Measurements from ENCODE around the gene C14orf93.

Gene C14orf93

DNA sequence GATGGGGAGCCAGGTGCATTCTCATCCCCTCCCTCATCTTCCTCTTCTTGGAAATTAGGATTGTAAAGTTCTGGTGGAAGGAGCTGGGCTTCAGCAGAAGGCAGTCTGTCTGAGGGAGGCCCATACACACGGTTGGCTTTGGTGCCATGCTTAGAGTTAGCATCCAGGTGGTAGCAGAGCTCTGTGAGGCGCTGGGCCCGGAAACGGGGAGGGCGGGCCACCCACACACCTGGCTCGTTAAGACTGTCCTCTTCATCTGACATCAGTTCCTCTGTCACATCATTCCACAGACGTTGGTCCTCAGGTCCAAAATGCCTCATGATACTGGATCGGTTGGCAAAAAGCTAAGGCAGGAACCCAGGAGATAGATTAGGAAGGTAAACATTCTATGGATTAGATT, 22.7 kb downstream of the C14orf93 start:
- no peak for DNase-seq

DNA sequence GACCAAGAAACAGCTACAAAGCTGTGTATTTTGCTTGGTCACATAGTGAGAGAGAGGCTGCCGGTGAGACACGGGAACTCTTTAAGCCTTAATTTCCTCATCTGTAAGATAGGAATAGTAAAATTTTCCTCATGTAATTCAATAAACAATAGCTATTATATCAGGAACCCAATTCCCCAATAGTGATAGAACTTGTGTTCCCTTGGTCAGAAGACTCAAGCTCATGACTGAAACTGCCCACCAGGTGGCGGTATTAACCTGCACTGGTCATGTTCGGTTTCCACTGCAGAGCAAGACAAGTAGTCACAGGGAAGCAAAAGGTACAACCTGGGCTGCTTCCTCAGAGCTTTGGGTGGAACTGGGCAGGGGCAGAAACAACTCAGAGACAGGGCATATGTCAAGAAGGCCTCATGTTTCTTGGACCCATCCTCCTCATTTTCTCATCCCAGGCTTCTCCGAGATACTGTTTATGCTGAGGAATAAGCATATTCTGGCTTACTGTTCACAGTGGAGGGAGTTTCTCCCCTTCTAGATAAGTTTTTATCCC, 23.4 kb downstream of the C14orf93 start:
- peak; percentile 88 for DNase-seq

DNA sequence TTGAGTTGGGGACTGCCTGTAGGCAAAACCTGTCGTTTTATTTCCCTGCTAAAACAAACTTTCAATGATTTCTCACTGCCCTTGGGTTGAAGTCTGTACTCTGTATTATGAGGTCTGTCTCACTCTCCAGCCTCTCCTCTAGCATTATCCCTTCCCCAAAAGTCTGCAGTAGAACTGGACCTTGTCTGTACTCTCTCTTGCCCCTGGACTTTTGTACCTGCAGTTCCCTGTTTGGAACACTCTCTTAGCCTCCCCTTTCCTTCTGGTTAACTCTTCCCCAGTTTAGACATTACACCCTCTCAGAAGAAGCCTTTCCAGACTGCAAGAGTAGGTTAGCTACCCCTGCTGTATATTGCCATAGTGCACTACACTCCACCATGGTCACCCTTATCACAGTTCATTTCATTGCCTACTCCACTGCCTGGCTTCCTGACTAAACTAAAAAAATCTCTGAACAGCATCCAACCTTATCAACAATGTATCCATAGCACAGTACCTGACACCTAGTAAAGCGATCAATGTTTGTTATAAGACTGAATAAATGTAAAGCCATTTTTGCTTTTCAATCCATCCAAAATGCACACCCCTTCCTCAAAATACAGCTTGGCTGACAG, 23.9 kb downstream of the C14orf93 start:
- no peak for DNase-seq

DNA sequence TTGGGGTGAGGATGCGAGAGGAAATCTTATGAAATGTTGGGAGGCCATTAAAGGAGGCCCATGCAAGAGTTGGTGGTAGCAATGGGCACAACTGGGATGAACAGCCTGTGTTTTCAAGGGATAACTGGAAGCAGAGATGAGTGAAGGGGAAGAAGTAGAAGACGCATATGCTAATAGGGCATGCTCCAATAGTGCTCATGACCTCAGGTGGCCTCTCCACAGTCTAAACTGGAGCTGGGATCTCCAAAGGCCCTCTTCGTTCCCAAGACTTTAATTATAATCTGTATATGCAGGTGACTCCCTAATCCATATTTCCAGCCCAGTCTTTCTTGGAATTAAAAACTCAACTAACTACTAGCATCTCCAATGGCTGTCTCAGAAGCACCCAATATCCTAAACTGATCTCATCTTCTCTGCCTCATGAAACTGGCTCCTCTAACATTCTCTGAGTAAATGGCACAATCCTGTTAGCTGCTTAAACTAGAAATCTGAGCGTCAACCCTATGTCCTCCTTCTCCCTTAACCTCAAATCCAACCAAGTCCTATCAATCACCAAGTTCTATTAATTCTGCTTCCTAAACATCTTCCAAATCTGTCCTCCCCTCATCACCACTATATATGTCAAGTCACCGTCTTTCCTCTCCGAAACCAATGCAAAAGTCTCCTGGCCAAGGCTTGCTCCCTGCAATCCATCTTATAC, 24.8 kb downstream of the C14orf93 start:
- DNase-seq = no peak

DNA sequence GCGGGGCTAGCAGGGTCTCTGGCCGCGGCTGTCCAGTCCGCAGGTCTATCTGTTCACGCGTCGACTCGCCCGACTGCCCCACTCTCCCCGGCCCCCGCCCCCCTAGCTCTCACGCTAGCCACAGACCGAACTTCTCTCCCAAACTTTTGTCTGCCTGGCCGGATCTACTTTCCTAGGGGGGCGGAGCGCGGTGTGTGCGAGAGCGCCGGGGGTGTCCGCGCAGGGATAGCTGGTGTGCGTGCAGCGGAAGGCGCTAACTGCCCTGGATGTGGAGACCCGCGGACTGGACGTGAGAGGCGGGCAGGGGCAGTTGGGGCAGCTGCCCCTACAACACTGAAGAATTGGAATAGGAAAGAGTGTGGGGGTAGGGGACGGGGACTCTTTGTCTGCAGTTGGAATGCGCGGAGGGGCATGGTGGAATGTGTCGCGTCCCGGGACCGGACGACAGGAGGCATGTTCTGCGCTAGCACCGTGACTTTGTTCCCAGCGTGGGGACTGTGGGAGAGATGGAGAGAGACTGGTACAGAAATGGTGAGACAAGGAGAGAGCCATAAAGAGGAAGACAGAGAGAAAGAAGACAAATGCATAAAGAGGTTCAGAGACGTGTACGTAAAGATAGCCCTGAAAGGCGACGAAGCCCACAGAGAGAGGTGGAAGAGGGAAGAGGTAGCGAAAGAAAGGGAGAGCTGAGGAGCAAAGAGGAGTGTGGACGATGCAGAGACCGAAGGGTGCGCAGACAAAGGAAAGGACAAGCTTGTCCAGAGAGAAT, 27.3 kb downstream of the C14orf93 start, which contains the start of gene AJUBA:
TSS of gene AJUBA (minus strand) at position 75 of the 769 bp plus-strand sequence. CDS start 285 bp downstream, outside the sequence.
- peak; percentile 70 for DNase-seq

DNA sequence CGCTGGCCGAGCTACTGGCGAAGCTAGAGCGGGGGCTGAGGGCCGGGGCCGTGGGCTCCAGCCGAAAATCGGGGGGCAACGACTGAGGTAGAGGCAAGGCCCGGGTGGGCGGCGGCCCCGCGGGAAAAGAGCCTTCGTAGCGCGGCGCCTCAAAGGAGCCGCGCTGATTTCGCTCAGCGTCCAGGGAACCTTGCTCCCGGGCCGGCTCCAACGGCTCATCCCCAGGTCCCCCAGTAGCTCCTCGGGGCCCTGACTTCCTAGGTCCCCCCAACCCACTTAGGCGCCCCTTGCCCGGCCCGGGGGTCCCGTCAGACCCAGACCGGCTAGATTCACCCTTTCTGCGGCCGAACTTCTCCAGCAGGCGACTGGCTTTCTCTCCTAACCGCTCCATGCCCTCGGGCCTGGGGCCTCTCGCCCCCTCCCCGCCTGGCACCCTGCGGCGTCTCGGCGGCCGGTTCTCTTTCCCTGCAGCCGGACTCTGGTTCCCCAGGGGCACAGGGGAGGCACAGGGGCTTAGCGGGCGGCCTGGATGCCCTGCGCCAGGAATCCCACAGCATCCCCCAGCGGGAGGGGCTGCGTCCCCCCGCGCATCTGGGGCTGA, 28.0 kb downstream of the C14orf93 start:
- no peak for DNase-seq

DNA sequence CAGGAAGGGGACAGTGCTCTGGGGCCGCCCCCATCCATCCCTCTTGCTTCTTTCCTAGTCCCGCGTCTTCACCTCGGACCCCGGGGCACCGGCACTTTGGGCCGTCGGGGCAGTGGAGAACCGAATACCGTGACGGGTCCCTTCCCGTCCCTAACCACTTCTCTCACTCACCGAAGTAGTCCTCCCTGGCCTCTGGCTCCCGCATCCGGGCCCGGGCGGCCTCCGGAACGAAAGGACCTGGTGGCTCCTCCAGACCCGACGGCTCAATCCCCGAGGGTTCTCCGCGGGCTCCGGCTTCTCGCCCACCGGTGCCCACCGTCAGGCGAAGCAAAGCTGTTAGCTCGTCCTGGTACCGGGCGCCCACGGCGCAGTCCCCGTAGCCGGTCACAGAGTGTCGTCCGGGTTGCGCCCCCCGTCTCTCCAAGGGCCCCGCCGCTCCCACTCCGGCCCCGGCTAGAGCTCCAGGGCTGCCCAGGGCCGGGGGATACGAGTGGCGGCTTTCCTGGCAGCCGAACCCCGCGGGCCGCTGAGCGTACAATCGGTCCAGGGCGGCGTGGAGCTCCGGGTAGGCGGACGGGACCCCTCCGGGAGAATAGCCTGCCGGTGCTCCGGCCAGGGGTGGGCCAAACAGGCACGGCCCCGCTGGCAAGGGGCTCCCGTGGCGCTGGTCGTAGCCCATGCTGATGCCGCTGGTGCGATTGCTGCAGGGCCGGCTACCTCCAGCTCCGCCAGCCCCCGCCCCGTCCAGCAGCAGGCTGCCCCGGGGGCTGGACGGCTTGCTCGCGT, 28.7 kb downstream of the C14orf93 start:
- no peak for DNase-seq

DNA sequence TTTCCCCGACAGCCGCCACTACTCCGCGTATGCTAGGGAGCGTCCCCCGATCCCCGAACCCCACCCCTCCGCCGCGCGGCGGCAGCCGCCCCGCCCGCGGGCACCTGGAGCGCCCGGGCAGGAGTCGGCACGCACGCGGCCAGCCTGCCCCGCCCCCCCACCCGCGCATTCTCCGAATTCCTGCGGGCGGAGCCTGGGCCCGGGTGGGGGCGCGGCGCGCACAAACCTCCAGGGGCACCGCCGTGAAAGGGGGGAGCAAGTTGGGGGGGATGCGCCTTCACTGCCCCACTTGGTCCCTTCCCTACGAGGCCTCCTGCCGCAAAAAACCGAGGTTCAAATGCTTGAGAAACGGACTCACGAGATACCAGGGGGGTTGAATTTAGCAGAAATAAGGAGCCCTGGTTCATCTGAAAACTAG, 29.3 kb downstream of the C14orf93 start:
- DNase-seq = no peak

DNA sequence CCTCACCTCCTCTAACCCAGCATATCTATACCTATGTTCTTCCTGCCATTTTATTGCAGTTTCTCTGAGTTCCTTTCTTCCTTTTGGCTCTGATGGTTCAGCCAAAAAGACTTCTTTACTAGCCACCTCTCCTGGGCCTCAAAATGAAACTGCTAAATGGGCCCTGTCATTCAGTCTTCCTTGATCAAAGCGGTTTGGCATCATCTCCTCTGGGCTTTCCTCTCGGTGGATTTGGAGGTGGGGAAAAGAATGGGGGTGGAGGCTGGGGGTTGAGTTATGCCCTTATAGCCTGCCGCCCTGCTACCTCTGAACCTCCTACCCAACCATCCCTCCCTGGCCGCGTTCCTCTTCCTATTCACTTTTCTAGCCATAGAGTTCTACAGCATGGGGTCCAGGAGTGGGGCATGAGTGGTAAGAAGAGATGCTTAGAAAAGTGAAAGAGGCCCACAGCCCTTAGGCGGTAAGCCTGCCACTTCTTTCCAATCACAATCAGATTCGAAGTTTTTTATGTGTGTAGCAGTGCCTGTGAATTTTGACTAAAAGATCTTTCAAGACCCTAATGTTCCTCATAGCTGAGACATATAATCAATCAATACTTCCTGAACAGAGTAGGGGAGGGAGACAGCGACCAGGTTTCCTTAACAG, 30.1 kb downstream of the C14orf93 start:
- DNase-seq = no peak

DNA sequence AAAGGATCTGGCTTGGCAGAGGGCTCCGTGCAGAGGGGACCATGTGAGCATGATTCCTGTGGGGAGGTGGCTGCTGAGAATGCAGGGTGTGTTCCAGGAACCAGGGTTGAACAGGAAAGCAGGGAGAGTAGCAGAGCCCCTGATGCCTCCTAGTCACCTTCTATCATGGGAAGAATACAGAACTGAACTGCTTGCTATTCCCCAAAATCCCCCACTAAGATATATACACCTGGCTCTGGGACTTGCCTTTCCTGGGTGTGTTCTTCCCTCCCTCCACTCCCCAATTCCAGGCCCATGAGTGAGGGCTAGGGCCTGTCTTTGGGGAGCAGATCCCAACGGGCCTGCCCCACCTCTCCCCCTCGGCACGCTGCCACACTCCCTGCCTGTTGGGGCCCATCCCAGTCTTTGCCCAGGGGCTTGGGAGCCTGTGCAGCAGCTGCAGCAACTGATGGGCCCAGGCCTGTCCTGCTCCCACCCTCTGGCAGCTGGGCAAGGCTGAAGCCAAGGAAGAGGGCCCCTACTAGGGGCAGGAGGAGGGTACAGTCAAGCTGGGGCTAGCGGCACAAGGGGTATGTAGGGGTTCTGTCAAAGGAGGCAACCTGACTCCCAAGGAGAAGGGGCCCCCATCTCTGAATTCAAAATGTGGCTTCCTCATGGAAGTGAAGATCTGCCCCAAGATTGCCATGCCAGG, 30.8 kb downstream of the C14orf93 start:
- no peak for DNase-seq

DNA sequence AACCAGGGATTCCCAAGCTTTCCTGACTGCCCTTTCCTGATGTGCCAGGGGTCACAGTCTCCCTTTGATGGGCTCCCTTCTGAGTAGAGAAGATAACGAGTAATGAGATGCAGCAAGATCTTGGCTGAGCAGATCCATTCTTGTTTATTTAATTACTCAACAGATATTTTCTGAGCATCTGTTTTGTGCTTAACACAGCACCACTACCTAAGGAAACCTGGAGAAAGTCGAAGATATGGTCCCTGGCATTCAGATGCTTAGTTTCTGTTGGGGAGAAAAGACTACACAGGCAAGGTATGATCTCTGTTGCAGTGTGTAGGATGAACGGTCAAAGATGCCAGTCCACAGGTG, 31.5 kb downstream of the C14orf93 start:
- no peak for DNase-seq

DNA sequence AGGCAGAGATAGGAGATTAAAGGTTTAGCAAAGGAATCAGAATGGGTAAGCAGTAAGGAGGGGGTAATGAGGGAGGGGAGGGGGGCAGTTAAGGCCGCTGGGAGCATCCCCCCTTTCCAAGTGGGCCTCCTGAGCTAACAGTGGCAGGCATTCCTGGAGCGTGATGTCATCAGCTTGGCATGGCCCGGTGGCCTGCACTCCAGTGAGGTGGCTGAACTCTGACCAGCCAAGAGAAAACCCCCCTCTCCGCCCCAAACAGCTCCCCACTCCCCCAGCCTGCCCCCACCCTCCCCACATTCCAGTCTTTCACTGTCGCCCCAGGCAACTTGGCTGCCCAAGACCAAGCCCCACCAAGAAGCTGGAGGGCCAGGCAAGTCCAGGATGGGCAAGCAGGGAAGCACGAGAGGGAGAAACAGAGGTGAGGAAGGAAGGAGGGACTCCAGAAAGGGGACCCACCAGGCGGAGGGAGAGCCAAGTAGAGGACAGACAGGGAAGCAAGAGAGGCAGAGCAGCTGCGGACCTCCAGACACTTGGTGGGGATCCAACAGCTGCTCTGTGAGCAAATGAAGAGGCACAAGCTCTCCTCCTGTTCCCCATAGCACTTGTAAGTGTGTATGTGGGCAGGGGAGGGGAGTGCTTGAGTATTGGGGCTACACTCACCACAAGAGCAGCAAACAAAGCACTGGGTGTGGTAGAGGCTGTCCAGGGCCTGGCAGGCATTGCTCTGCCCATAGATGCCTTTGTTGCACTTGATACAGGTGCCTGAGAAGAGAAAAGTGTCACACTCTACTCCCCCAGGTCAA, 32.1 kb downstream of the C14orf93 start:
- no peak for DNase-seq

DNA sequence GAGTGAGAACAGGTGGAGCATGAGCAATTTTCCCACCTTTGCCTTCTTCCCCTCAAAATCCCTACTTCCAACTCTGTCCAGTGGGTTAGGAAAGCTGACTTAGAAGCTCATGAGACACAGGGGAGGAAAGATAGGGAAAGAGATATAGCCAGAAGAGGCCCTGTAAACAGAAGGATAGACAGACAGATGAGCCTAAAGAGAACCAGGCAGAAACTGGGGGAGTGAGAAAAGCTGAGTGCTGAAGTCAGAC, 32.6 kb downstream of the C14orf93 start:
- no peak for DNase-seq

DNA sequence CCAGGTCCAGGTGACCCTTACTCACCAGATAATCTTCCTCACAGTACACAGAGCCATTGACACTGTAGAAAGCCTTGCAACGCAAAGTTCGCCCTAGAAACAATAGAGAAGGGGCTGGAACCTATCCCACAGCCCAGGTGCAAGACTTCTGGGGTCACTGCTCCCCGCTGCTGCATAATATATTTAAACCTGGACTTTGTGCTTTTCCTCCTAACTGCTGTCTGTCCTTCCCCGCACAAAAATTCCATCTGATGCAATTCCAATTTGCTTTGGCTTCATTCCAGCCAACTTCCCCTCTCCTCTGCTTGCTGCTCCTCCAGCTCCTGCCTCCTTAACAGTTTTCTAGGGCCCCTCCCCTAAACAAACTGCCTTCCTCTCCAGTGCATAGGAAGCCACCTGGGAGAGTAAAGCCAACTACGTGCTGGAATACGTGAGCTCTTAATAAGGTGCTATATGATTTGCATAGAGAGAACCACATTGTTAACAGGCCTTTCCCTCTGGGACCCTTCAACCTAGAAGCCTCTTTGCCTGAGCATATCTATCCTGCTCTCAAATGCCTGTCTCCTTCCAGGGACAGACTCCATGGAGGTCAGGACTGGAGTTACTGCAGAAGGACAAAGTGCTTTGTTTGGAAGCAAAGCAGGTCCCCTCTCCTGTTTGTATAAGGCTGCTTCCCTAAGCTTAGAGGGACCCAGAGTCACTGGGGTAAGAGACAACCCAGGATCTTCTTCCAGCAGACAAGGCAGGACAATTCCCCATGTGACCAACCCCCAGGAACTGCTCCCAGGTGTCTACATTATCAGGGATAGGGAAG, 33.1 kb downstream of the C14orf93 start:
- no peak for DNase-seq

DNA sequence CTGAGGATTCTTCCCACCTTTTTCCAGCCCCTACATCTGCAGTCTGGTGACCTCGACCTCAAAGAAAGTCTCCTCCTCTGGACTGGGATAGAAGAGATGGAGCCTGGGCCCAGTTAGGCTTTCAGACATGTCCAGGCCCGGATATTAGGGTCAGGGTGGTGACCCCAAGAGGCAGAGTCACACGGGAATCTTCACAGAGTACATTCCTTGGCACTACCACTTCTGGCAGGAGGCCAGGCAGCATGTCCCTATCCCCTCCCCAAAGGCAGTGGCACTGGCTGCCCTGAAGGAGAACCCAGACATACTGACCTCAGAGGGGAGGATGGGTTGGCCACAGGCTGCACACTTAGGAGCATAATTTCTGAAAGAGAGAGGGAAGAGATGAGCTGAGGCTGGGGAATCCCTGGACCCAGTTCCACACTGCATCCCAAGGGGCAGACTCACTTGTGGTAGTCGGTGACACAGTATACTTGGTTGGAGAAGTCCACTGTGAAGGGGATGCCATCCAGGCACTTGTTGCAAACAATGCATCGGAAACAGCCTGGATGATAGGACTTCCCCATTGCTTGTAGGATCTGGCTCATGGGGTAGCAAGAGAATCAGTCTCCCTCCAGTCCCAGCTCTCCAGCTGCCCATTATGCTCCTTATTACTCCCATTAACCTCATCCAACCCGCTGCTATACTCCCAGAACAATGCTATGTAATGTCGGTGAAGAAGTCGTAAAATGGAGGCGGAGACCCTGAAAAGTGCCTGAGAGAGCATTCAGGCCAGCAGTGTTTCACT, 35.2 kb downstream of the C14orf93 start:
- no peak for DNase-seq

DNA sequence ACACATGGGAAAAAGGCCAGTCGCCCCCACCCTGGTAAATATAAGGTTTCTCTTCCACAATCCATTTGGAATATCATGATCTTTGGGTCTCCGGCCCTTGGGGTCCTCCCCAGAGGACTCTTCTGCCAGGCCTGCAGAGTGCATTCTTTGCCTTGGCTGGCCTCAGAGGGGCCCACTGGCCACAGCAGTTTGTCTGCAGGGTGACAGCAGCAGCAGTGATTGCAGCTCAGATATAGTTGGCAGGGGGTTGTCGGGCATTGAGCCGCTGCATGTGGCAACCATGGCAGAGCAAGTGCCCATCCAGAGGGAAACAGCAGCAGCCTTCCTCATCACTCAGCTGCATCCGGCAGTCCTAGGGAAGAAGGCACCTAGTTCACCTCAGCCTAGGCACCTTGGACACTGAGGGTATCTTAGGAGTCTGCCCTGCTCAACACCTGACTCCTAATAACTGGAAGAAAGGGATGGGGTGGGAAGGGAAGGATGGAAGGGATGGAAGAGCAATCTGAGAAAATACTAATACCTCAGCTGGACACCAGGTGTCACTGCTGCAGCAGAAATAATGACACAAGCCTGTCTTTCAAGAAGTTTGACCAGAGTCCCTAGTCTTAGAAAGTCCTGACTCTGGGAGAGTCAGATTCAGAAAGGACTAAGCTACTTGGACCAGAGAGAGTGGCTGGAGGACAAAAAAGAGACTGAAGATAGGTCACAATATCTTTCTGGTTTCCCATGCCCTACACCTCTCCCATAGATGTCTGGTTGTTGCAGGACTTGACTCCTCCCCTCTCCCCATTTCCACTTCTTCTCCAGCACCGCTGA, 36.5 kb downstream of the C14orf93 start:
- DNase-seq = peak; percentile 43

DNA sequence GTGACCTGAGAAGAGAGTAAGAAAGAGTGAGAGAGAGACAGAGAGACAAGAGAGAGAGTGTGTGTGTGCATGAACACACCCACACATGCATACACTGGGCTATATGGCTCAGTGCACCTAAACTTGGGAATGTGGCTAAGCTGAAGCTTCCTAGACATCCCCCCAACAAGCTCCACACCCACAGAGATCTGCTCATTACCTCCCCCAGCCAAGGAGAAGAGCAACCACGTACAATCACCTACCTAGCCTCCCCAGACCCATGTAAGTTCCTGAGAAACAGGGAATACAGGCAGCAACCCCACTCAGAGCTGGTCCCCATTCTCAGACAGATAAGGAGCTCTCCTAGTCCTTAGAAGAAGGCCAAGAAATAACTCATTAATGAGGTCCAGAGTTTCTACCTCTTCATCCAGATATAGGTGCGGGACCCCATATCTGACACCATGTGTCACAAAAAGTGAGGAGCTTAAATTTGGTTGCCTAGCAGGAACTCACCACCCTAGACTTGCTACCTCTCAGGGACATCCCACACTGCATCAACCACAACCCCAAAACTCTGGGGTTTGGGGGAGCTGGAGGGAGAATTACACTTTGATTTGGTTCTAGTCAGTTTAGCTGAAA, 37.5 kb downstream of the C14orf93 start:
- no peak for DNase-seq

DNA sequence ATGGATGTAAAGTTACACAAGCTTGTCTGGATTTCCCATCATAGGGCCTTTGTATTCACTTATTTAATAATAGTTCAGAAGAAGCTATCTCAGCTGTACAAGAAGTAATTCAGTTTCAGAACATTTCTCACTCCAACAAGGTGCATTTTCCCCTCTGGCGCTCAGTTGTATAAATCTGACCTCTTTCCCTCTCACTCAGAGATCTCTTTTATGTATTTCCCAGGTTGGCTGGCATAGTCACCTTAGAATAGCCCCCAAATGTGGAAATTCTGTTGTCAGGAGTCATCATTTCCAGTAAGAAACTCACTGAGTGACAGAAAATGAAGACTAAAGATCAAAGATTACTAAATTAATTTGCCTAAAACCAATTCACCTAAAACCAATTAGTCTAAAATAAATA, 38.8 kb downstream of the C14orf93 start:
- no peak for DNase-seq
